Urothelium cell line (cell line): ENCODE data around the gene GPX7.

Experiments
- DNase-seq: peaks from one replicate; pipeline ENCODE4 v3.0.0; 2011; ENCODE audit warnings: low spot score, mixed read lengths
- FAIRE-seq: peaks from 2 replicates; lab custom pipeline; 2011; peaks lifted over from hg19 to GRCh38; lab: Jason Lieb, UNC

The GPX7 gene

GRCh38 chr1:52628614-52629324, 26.6 kb downstream of the GPX7 start:
- DNase-seq, result no peak

GRCh38 chr1:52629325-52629643, 27.1 kb downstream of the GPX7 start:
- DNase-seq, result peak; percentile 44
- no peak for FAIRE-seq

More at GRCh38 chr1:52628614-52629324, 26.6 kb downstream of the GPX7 start:
- no peak for FAIRE-seq

GRCh38 chr1:52629667-52630066, 27.5 kb downstream of the GPX7 start:
- no peak for DNase-seq

GRCh38 chr1:52631759-52632331, 29.7 kb downstream of the GPX7 start:
- DNase-seq (no peak), FAIRE-seq (no peak)

More at GRCh38 chr1:52629667-52630066, 27.5 kb downstream of the GPX7 start:
- FAIRE-seq, result no peak

- FAIRE-seq (no peak), DNase-seq (no peak)
These were observed 30.6 kb downstream of the GPX7 start, which contains the start of gene SHISAL2A for GRCh38 chr1:52632732-52633290. Gene SHISAL2A (plus strand): TSS chr1:52633168. CDS start chr1:52633494, 326 bp downstream.

- FAIRE-seq (no peak), DNase-seq (no peak)
These were observed 31.2 kb downstream of the GPX7 start for GRCh38 chr1:52633291-52633754.

GRCh38 chr1:52634111-52634510, 31.9 kb downstream of the GPX7 start:
- DNase-seq, result no peak
- FAIRE-seq, result no peak

GRCh38 chr1:52635321-52636089, 33.3 kb downstream of the GPX7 start:
- FAIRE-seq (no peak), DNase-seq (no peak)

GRCh38 chr1:52636721-52637695, 34.8 kb downstream of the GPX7 start:
- DNase-seq, result no peak
- FAIRE-seq, result no peak

- no peak for DNase-seq
- no peak for FAIRE-seq
These were observed 35.8 kb downstream of the GPX7 start for GRCh38 chr1:52637946-52638345.

GRCh38 chr1:52640697-52641096, 38.5 kb downstream of the GPX7 start:
- no peak for DNase-seq
- no peak for FAIRE-seq

GRCh38 chr1:52641307-52641706, 39.1 kb downstream of the GPX7 start:
- DNase-seq (no peak), FAIRE-seq (no peak)

GRCh38 chr1:52645261-52645660, 43.1 kb downstream of the GPX7 start:
- DNase-seq (no peak), FAIRE-seq (no peak)

GRCh38 chr1:52651904-52652303, 49.7 kb downstream of the GPX7 start:
- no peak for DNase-seq
- FAIRE-seq, result no peak

- DNase-seq (no peak), FAIRE-seq (no peak)
These were observed 51.2 kb downstream of the GPX7 start for GRCh38 chr1:52653207-52653849.

GRCh38 chr1:52654063-52654462, 51.9 kb downstream of the GPX7 start:
- FAIRE-seq, result no peak
- no peak for DNase-seq

GRCh38 chr1:52657702-52658101, 55.5 kb downstream of the GPX7 start:
- no peak for FAIRE-seq
- no peak for DNase-seq
